Activated CD4-positive, alpha-beta memory T cell treated with anti-CD3 and anti-CD28 coated beads, Interleukin-2, amount 10 ng/mL, durations not matched to agents 7 days and 5 days (primary cell): Measurements from ENCODE around the gene AGAP1. TPM values are rescaled to one million over a fixed set of nuclear protein-coding genes. Genes with fewer than 3 reads are reported as not detected.

Source experiments
- CTCF ChIA-PET: fragments of 350-600 bp; sonication (Branson Sonifier 250); formaldehyde crosslinking; loops from one replicate; lab custom pipeline; 2021; ENCODE audit warnings: antibody characterized with exemption, inconsistent platforms; lab: Charles Lee
- POLR2A ChIA-PET: fragments of 350-600 bp; sonication (Branson Sonifier 250); formaldehyde crosslinking; loops from one replicate; lab custom pipeline; 2021; ENCODE audit warnings: antibody characterized with exemption; lab: Charles Lee
- DNase-seq: peaks from one replicate; pipeline ENCODE4 v3.0.0-alpha.2; 2020
- H3K27ac Mint-ChIP-seq: one replicate; pipeline ENCODE4 v1.8.0; 2021; ENCODE audit warnings: mild to moderate bottlenecking, mixed read lengths
- H3K27me3 Mint-ChIP-seq: one replicate; pipeline ENCODE4 v1.8.0; 2021; ENCODE audit warnings: mixed read lengths
- H3K36me3 Mint-ChIP-seq: one replicate; pipeline ENCODE4 v1.8.0; 2021; ENCODE audit warnings: low read depth, mixed read lengths
- H3K4me1 Mint-ChIP-seq: one replicate; pipeline ENCODE4 v1.8.0; 2021; ENCODE audit warnings: mixed read lengths
- H3K4me3 Mint-ChIP-seq: one replicate; pipeline ENCODE4 v1.8.0; 2021; ENCODE audit warnings: mild to moderate bottlenecking, mixed read lengths
- H3K9me3 Mint-ChIP-seq: one replicate; pipeline ENCODE4 v1.8.0; 2021; ENCODE audit warnings: mixed read lengths
- total RNA-seq, 2 experiments: library from RNA; stranded (reverse); gene quantifications; one replicate each; pipeline ENCODE4 v1.2.3, GENCODE V29; 2021

Gene AGAP1
- total RNA-seq, 2 experiments from 2014 or later, result 1.1 to 1.2 TPM

GRCh38 chr2:236047176-236047575 lies 553.3 kb downstream of the AGAP1 start:
- Mint-ChIP-seq H3K4me3 (no peak overlapping the region), H3K27ac (no peak overlapping the region), H3K27me3 (peaks cover 20% of the 10 kb centered on the region), H3K4me1 (peaks cover 7% of the 10 kb centered on the region), H3K9me3 (no peaks in the 10 kb centered on the region), H3K36me3 (no peaks in the 10 kb centered on the region)
- ChIA-PET POLR2A (no interaction called here), CTCF (no interaction called here)
- no peak for DNase-seq

- Mint-ChIP-seq H3K4me1 (peaks cover 7% of the 10 kb centered on the region), H3K27me3 (peaks cover 24% of the 10 kb centered on the region), H3K27ac (no peak overlapping the region), H3K9me3 (no peaks in the 10 kb centered on the region), H3K36me3 (no peaks in the 10 kb centered on the region), H3K4me3 (no peak overlapping the region)
- DNase-seq, result no peak
- POLR2A ChIA-PET, result no interaction called here
- CTCF ChIA-PET, result no interaction called here
Measured at GRCh38 chr2:236047886-236048540, 554.2 kb downstream of the AGAP1 start.

- Mint-ChIP-seq H3K4me1 (peaks cover 7% of the 10 kb centered on the region), H3K27ac (no peak overlapping the region), H3K4me3 (no peak overlapping the region), H3K36me3 (no peaks in the 10 kb centered on the region), H3K27me3 (peaks cover 34% of the 10 kb centered on the region), H3K9me3 (no peaks in the 10 kb centered on the region)
- ChIA-PET CTCF (interaction anchor here (0.7 to 2.2 kb wide), 2 partner anchors 271 to 862 kb away, joined by 3 to 9 read pairs; no protein-coding TSS in a partner anchor), POLR2A (no interaction called here)
- no peak for DNase-seq
Measured at GRCh38 chr2:236049981-236050380, 556.1 kb downstream of the AGAP1 start.

GRCh38 chr2:236051351-236051750 lies 557.5 kb downstream of the AGAP1 start:
- Mint-ChIP-seq H3K9me3 (no peaks in the 10 kb centered on the region), H3K4me1 (peaks cover 7% of the 10 kb centered on the region), H3K36me3 (no peaks in the 10 kb centered on the region), H3K27me3 (peaks cover 32% of the 10 kb centered on the region), H3K27ac (no peak overlapping the region), H3K4me3 (no peak overlapping the region)
- POLR2A ChIA-PET, result no interaction called here
- CTCF ChIA-PET, result no interaction called here
- DNase-seq, result no peak

- Mint-ChIP-seq H3K27ac (no peak overlapping the region), H3K4me1 (peaks cover 7% of the 10 kb centered on the region), H3K27me3 (peaks cover 29% of the 10 kb centered on the region), H3K9me3 (no peaks in the 10 kb centered on the region), H3K36me3 (no peaks in the 10 kb centered on the region), H3K4me3 (no peak overlapping the region)
- POLR2A ChIA-PET, result no interaction called here
- CTCF ChIA-PET, result no interaction called here
- no peak for DNase-seq
Measured at GRCh38 chr2:236051806-236052205, 558.0 kb downstream of the AGAP1 start.

- Mint-ChIP-seq H3K27me3 (peaks cover 29% of the 10 kb centered on the region), H3K9me3 (no peaks in the 10 kb centered on the region), H3K27ac (no peak overlapping the region), H3K36me3 (no peaks in the 10 kb centered on the region), H3K4me1 (peaks cover 7% of the 10 kb centered on the region), H3K4me3 (no peak overlapping the region)
- CTCF ChIA-PET, result no interaction called here
- DNase-seq, result no peak
- POLR2A ChIA-PET, result no interaction called here
Measured at GRCh38 chr2:236052206-236052605, 558.4 kb downstream of the AGAP1 start.

GRCh38 chr2:236052926-236053821 lies 559.3 kb downstream of the AGAP1 start:
- H3K27ac Mint-ChIP-seq, result no peak overlapping the region
- no peak for DNase-seq
- CTCF ChIA-PET, result no interaction called here
- peaks cover 2% of the 10 kb centered on the region for H3K9me3 Mint-ChIP-seq
- peaks cover 7% of the 10 kb centered on the region for H3K4me1 Mint-ChIP-seq
- peaks cover 30% of the 10 kb centered on the region for H3K27me3 Mint-ChIP-seq
- POLR2A ChIA-PET, result no interaction called here
- H3K4me3 Mint-ChIP-seq, result no peak overlapping the region
- no peaks in the 10 kb centered on the region for H3K36me3 Mint-ChIP-seq

GRCh38 chr2:236054125-236054524 lies 560.3 kb downstream of the AGAP1 start:
- Mint-ChIP-seq H3K4me3 (no peak overlapping the region), H3K27ac (no peak overlapping the region), H3K27me3 (peaks cover 27% of the 10 kb centered on the region), H3K4me1 (peaks cover 7% of the 10 kb centered on the region), H3K36me3 (no peaks in the 10 kb centered on the region), H3K9me3 (peaks cover 3% of the 10 kb centered on the region)
- ChIA-PET CTCF (interaction anchor here (0.7 kb wide), 1 partner anchor 79 kb away, joined by 4 read pairs; no protein-coding TSS in a partner anchor), POLR2A (no interaction called here)
- DNase-seq, result no peak

- H3K36me3 Mint-ChIP-seq, result no peaks in the 10 kb centered on the region
- H3K27ac Mint-ChIP-seq, result no peak overlapping the region
- ChIA-PET POLR2A (no interaction called here), CTCF (interaction anchor here (0.6 to 0.7 kb wide), 2 partner anchors 79 to 275 kb away, joined by 3 to 4 read pairs; no protein-coding TSS in a partner anchor)
- H3K27me3 Mint-ChIP-seq, result peaks cover 27% of the 10 kb centered on the region
- peaks cover 5% of the 10 kb centered on the region for H3K4me1 Mint-ChIP-seq
- DNase-seq, result no peak
- H3K4me3 Mint-ChIP-seq, result no peak overlapping the region
- peaks cover 3% of the 10 kb centered on the region for H3K9me3 Mint-ChIP-seq
Measured at GRCh38 chr2:236054621-236055305, 560.9 kb downstream of the AGAP1 start.

- Mint-ChIP-seq H3K36me3 (no peaks in the 10 kb centered on the region), H3K4me3 (no peak overlapping the region), H3K27ac (no peak overlapping the region), H3K27me3 (peaks cover 24% of the 10 kb centered on the region), H3K4me1 (no peaks in the 10 kb centered on the region), H3K9me3 (peaks cover 3% of the 10 kb centered on the region)
- POLR2A ChIA-PET, result no interaction called here
- CTCF ChIA-PET, result no interaction called here
- DNase-seq, result no peak
Measured at GRCh38 chr2:236055471-236055870, 561.6 kb downstream of the AGAP1 start.

GRCh38 chr2:236056141-236056540 lies 562.3 kb downstream of the AGAP1 start:
- ChIA-PET CTCF (no interaction called here), POLR2A (no interaction called here)
- Mint-ChIP-seq H3K9me3 (peaks cover 3% of the 10 kb centered on the region), H3K4me3 (no peak overlapping the region), H3K4me1 (no peaks in the 10 kb centered on the region), H3K27me3 (peaks cover 20% of the 10 kb centered on the region), H3K27ac (no peak overlapping the region), H3K36me3 (no peaks in the 10 kb centered on the region)
- no peak for DNase-seq

- DNase-seq, result no peak
- Mint-ChIP-seq H3K36me3 (no peaks in the 10 kb centered on the region), H3K27me3 (peaks cover 19% of the 10 kb centered on the region), H3K27ac (no peak overlapping the region), H3K9me3 (peaks cover 3% of the 10 kb centered on the region), H3K4me1 (no peaks in the 10 kb centered on the region), H3K4me3 (no peak overlapping the region)
- ChIA-PET CTCF (no interaction called here), POLR2A (no interaction called here)
Measured at GRCh38 chr2:236057375-236057774, 563.5 kb downstream of the AGAP1 start.

- DNase-seq, result no peak
- H3K4me3 Mint-ChIP-seq, result no peak overlapping the region
- H3K27me3 Mint-ChIP-seq, result peaks cover 2% of the 10 kb centered on the region
- POLR2A ChIA-PET, result no interaction called here
- H3K36me3 Mint-ChIP-seq, result no peaks in the 10 kb centered on the region
- CTCF ChIA-PET, result no interaction called here
- no peak overlapping the region for H3K27ac Mint-ChIP-seq
- no peaks in the 10 kb centered on the region for H3K4me1 Mint-ChIP-seq
- peaks cover 3% of the 10 kb centered on the region for H3K9me3 Mint-ChIP-seq
Measured at GRCh38 chr2:236061497-236061896, 567.7 kb downstream of the AGAP1 start.
